Ovary (tissue), 3 donors: ENCODE results near the gene PAPSS1.

ENCODE experiments used
- CTCF ChIP-seq, 3 donors: fragments of 450-650 bp in 2 of 3; fragments of 200-600 bp in 1 of 3; IDR thresholded peaks; one replicate each; pipeline versions ENCODE4 v1.5.1 to v1.8.0; 2016 to 2022; ENCODE audit warnings: antibody characterized with exemption in 3 of 3, mild to moderate bottlenecking in 1 of 3
- POLR2A ChIP-seq: fragments of 450-650 bp; IDR thresholded peaks from one replicate; pipeline ENCODE4 v1.6.1; 2017; ENCODE audit warnings: antibody characterized with exemption, mild to moderate bottlenecking, moderate library complexity
- donor health status: DM: no; HTN: no; CAD: no.

GRCh38 chr4:107689912-107690587, 30.0 kb downstream of the PAPSS1 start:
- TF ChIP-seq POLR2A (no peak), CTCF (IDR thresholded peaks at IDR 0.05) (no peak)
